NK-92 treated with Interleukin-12 subunit alpha and Interleukin-12 subunit beta, amount 100 ng/mL, for 24 hours (cell line): ENCODE data around the gene ATRNL1.

ENCODE experiments used
- DNase-seq: peaks from one replicate; lab custom pipeline; 2025; lab: John Stamatoyannopoulos, UW

ATRNL1 gene

GRCh38 chr10:115903207-115903606 lies 810.0 kb downstream of the ATRNL1 start:
- DNase-seq = no peak

- no peak for DNase-seq
Measured at GRCh38 chr10:115903845-115904244, 810.7 kb downstream of the ATRNL1 start.

- no peak for DNase-seq
Measured at GRCh38 chr10:115909037-115909436, 815.9 kb downstream of the ATRNL1 start.

- DNase-seq = no peak
Measured at GRCh38 chr10:115909962-115910731, 817.0 kb downstream of the ATRNL1 start.

- DNase-seq = no peak
Measured at GRCh38 chr10:115914475-115914874, 821.3 kb downstream of the ATRNL1 start.

GRCh38 chr10:115915429-115915828 lies 822.3 kb downstream of the ATRNL1 start:
- DNase-seq = no peak

- no peak for DNase-seq
Measured at GRCh38 chr10:115918812-115919211, 825.6 kb downstream of the ATRNL1 start.

GRCh38 chr10:115921795-115922194 lies 828.6 kb downstream of the ATRNL1 start:
- DNase-seq = no peak

- no peak for DNase-seq
Measured at GRCh38 chr10:115931309-115931708, 838.1 kb downstream of the ATRNL1 start.

GRCh38 chr10:115932099-115932498 lies 838.9 kb downstream of the ATRNL1 start:
- no peak for DNase-seq

GRCh38 chr10:115933098-115933497 lies 839.9 kb downstream of the ATRNL1 start:
- DNase-seq = no peak

GRCh38 chr10:115935731-115936130 lies 842.6 kb downstream of the ATRNL1 start:
- no peak for DNase-seq

- DNase-seq = no peak
Measured at GRCh38 chr10:115936926-115937767, 844.0 kb downstream of the ATRNL1 start.

- DNase-seq = no peak
Measured at GRCh38 chr10:115937768-115938056, 844.5 kb downstream of the ATRNL1 start.

GRCh38 chr10:115939101-115939854 lies 846.1 kb downstream of the ATRNL1 start:
- no peak for DNase-seq

- DNase-seq = no peak
Measured at GRCh38 chr10:115941361-115941771, 848.2 kb downstream of the ATRNL1 start.

GRCh38 chr10:115942101-115942500 lies 848.9 kb downstream of the ATRNL1 start:
- DNase-seq = no peak

GRCh38 chr10:115944538-115944937 lies 851.4 kb downstream of the ATRNL1 start:
- DNase-seq = no peak

GRCh38 chr10:115945701-115946445 lies 852.7 kb downstream of the ATRNL1 start:
- no peak for DNase-seq

- no peak for DNase-seq
Measured at GRCh38 chr10:115947104-115947503, 853.9 kb downstream of the ATRNL1 start.

- no peak for DNase-seq
Measured at GRCh38 chr10:115948465-115948864, 855.3 kb downstream of the ATRNL1 start.

GRCh38 chr10:115949282-115949844 lies 856.2 kb downstream of the ATRNL1 start:
- no peak for DNase-seq
